ENCODE measurements around the gene USP35. TPM values are rescaled to one million over a fixed set of nuclear protein-coding genes. Genes with fewer than 3 reads are reported as not detected.
"Not testable (repeated sequence)": the region's sequence is repeated elsewhere in the genome, so short reads cannot be mapped to it uniquely, and the experiment has no call there.

Gene USP35
- total RNA-seq, 1 donor from 2014 or later = 7.1 TPM

DNA sequence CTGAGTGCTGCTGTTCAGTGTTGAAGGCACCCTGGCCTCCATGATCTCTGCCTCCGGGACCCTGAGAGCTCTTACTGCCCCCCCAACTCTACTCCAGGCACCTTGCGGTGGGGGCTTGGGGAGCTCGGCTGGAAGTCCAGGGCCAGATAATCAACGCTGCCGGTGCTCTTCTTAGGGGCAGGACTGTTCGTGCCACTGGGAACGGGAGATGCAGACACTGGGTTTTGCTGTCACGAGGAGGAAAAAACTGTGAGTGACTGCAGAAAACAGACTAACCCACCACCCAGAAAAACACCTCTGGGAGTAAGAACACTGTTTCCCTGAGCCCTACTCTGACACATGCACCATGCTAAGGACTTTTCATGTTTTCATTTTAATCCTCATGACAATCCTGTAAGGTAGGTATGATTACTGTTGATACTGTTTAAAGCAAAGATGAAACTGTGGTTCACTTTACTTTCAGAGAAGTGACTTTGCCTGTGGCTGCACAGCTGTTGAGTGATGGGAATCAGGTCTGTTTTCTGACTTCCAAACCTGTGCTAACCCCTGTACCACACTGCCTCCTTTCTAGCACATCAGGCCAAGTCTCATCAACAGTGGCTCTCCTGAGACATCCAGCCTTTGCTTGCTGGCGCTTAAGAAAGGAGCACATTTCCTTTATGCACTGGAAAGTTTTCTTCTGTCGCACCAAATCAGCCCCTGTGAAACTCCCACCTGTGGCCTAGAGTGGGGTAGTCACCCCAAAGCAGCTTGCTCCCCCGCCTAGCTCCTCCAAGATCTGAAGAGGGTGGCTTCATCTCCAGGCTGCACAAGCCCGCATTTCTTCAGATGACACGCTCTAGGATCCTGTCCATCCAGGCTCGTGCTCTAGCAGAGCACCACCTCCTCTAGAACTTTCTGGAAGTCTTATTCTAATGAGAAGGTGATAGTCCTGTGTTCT is 31.8 kb downstream of the USP35 start:
- Histone ChIP-seq H3K27ac (no peak overlapping the region), H3K4me3 (no peak overlapping the region), H3K9me3 (no peaks in the 10 kb centered on the region), H3K36me3 (peaks cover 98% of the 10 kb centered on the region), H3K27me3 (no peaks in the 10 kb centered on the region), H3K4me1 (no peaks in the 10 kb centered on the region)
- no peak for DNase-seq
- intact Hi-C loops (cut with DNase I) = loop anchor here (10.0 kb wide), 2 partner anchors 194 to 344 kb away; partner anchors contain the start of gene GAB2
- no peak for ATAC-seq
- TF ChIP-seq, protein P1, sequence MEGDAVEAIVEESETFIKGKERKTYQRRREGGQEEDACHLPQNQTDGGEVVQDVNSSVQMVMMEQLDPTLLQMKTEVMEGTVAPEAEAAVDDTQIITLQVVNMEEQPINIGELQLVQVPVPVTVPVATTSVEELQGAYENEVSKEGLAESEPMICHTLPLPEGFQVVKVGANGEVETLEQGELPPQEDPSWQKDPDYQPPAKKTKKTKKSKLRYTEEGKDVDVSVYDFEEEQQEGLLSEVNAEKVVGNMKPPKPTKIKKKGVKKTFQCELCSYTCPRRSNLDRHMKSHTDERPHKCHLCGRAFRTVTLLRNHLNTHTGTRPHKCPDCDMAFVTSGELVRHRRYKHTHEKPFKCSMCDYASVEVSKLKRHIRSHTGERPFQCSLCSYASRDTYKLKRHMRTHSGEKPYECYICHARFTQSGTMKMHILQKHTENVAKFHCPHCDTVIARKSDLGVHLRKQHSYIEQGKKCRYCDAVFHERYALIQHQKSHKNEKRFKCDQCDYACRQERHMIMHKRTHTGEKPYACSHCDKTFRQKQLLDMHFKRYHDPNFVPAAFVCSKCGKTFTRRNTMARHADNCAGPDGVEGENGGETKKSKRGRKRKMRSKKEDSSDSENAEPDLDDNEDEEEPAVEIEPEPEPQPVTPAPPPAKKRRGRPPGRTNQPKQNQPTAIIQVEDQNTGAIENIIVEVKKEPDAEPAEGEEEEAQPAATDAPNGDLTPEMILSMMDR (IDR thresholded peaks at IDR 0.05) = no peak

DNA sequence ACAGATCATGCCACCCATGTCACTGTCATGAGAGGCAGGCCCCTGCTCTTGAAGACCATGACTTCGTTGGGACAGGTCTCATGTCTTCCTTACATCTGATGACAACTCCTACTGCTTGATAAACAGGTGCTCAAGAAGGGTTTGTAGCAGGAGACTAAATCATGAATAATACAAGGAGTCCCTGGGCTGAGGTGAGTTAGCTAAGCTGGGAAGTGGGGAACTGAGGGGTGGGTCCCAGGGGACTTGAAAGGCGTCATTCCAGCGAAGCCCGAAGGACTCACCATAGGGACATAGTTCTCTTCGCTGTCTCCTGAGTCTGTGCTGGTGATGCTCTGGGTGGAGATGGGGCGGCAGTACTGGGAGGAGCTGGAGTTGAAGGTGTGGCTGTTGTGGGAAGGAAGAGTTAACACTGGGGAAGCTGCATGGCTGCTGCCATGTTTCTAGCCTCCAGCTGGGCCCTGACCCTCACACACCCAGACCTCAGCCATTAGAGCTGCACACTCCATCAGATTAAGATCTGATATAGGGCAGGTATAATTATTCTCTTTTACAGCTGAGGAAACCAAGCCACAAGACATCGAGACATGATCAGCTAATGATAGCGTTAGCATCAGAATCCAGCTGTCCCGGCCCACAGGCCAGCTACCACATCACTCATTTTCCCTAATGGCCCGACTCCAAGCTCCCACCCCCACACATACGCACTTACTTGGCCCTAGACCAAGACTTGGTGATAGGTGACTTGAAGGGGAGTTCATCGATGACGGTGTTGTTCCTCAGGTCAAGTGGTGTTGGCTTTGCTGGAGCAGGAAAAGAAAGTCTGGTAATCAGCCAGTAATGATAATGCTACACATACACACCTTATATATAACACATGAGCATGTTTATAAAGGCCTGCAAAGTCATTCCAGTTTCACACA is 32.9 kb downstream of the USP35 start:
- DNase-seq (no peak), ATAC-seq (no peak)
- no peaks in the 10 kb centered on the region for H3K27me3 ChIP-seq
- no peaks in the 10 kb centered on the region for H3K9me3 ChIP-seq
- intact Hi-C loops (cut with DNase I) = loop anchor here (10.0 kb wide), 2 partner anchors 193 to 343 kb away; partner anchors contain the start of gene GAB2
- TF ChIP-seq, protein P1 (IDR thresholded peaks at IDR 0.05) = no peak
- no peak overlapping the region for H3K4me3 ChIP-seq
- peaks cover 99% of the 10 kb centered on the region for H3K36me3 ChIP-seq
- no peaks in the 10 kb centered on the region for H3K4me1 ChIP-seq
- no peak overlapping the region for H3K27ac ChIP-seq

DNA sequence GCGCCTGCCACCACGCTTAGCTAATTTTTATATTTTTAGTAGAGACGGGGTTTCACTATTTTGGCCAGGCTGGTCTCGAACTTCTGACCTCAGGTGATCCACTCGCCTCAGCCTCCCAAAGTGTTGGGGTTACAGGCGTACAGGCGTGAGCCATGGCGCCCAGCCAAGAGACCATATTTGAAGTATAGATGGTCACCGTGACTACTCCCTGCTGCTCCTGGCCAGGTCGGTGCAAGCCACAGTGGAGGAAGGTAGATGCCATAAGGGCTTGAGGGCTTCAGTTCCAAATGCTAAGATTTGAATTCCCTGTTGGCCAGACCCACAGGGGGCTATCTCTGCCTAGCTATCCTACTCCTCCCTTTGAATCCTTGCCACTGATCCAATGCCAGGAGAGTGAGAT is 34.0 kb downstream of the USP35 start:
- not testable (repeated sequence) for H3K4me1 ChIP-seq

DNA sequence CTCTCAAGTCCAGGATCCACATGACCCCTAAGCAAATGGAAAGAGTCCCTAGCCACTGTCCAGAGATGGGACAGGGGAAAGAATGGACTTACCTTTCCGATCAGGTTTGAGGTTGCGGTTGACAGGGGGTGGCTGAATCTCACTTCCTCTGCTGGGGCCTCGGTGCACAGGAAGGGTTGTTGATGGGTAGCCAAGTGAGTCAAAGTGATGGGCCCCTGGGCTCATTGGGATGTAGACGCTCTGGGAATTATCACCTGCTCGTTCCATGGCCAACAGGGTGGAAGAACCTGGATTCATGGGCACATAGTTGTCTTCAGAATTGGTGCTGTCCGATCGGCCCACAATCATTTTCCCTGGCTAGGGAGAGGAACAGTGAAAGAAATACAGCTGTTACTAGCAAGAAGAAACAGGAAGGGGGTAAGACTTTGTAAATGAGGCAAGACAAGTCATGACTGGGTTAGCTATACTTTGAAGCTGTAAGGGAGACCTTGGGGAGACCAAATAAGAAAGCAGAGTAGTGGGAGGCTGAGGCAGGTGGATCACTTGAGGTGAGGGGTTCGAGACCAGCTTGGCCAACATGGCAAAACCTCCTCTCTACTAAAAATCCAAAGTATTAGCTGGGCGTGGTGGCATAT is 34.7 kb downstream of the USP35 start:
- ATAC-seq (no peak), DNase-seq (no peak)
- H3K27ac ChIP-seq = no peak overlapping the region
- no peak overlapping the region for H3K4me3 ChIP-seq
- no peaks in the 10 kb centered on the region for H3K27me3 ChIP-seq
- H3K36me3 ChIP-seq = peaks cover 87% of the 10 kb centered on the region
- intact Hi-C loops (cut with DNase I) = loop anchor here (10.0 kb wide), 2 partner anchors 191 to 341 kb away; partner anchors contain the start of gene GAB2
- TF ChIP-seq, protein P1 (IDR thresholded peaks at IDR 0.05) = no peak
- no peaks in the 10 kb centered on the region for H3K4me1 ChIP-seq
- no peaks in the 10 kb centered on the region for H3K9me3 ChIP-seq

More for the DNA sequence above, 34.0 kb downstream of the USP35 start:
- H3K27ac ChIP-seq, ATAC-seq, DNase-seq, H3K27me3 ChIP-seq, H3K9me3 ChIP-seq, H3K4me3 ChIP-seq: not testable (repeated sequence)
- intact Hi-C loops (cut with DNase I) = loop anchor here (10.0 kb wide), 2 partner anchors 192 to 342 kb away; partner anchors contain the start of gene GAB2
- H3K36me3 ChIP-seq = peaks cover 93% of the 10 kb centered on the region

DNA sequence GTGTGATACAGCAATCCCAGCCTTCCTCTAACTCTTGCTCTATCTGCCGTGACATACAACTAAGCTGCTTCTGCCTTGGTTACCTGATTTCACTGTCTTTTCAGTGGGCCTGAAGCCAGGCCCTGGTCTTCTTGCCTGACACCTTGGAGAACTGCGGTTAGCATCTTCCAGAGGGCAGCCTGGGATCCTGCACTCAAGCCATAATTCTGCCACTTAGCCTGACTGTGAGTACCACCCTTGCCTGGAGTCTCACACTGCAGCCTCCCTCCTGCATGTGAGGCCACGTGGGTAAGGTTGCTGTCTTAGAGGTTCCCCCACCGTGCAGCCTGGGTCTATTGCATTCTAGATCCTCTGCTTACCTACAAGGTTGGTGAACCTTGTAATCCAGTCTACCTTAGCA is 35.8 kb downstream of the USP35 start:
- Histone ChIP-seq H3K36me3 (peaks cover 76% of the 10 kb centered on the region), H3K27me3 (no peaks in the 10 kb centered on the region), H3K27ac (no peak overlapping the region), H3K4me1 (no peaks in the 10 kb centered on the region), H3K9me3 (no peaks in the 10 kb centered on the region), H3K4me3 (no peak overlapping the region)
- DNase-seq (no peak), ATAC-seq (no peak)
- TF ChIP-seq, protein P1 (IDR thresholded peaks at IDR 0.05) = no peak
- intact Hi-C loops (cut with DNase I) = loop anchor here (10.0 kb wide), 2 partner anchors 190 to 340 kb away; partner anchors contain the start of gene GAB2
